ENCODE data around the gene NUDC. TPM values are rescaled to one million over a fixed set of nuclear protein-coding genes. Genes with fewer than 3 reads are reported as not detected.

NUDC gene
- total and polyA plus RNA-seq, 2 of the 13 experiments (the other 11 are each of a cell fraction or from before 2014, with no cell fraction given), result 34.7 to 104 TPM

DNA sequence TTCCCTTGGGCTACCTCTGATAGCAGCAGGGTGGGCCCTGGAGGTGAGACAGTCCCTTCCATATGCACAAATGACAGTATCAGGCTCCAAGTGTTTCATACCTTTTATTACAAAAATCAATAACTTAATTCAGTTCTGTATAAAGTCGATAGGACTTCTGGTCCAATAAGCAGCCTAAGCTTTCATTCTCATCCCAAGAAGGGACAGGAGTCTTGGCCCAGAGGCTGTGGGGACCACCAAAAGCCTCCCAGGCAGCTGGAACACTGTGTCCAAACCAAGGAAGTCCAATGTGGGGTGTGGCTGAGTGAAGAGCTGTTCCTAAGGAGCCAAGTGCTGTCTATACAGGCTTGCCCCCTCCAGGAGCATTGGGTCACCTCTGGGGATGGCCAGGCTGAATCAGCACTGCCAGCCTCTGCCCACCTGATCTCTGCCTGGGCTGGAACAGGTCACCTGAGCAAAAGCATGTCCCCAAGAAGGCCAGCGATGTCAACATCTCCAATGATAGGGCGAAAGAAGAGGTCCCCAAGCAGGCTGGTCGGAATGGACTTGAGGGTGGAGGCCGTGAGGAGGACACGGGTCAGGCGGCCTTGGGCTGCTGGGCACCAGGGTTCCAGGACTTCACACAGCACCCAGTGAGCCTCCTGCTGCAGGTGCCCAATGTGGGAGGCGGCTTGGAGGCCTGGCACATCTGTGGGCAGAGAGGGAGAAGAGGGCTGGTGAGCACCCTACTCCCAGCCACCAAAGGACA is 10.0 kb upstream of the NUDC start (continued):
- TF ChIP-seq ZNF749 (CRISPR knock-in tag; IDR thresholded peaks at IDR 0.05; ENCODE audit: borderline replicate concordance) (no peak), ZNF782 (CRISPR knock-in tag; IDR thresholded peaks at IDR 0.05; ENCODE audit: borderline replicate concordance) (no peak), KDM4B (CRISPR knock-in tag; IDR thresholded peaks at IDR 0.05) (no peak), DMAP1 (CRISPR knock-in tag; IDR thresholded peaks at IDR 0.05) (no peak), CBFB (CRISPR knock-in tag; IDR thresholded peaks at IDR 0.05) (no peak), KDM5A (IDR thresholded peaks at IDR 0.05; ENCODE audit: borderline replicate concordance, low read length) (no peak), KMT2A (CRISPR knock-in tag; IDR thresholded peaks at IDR 0.05) (no peak; the same call in 1 of the 2 replicates), JUND (CRISPR knock-in tag; IDR thresholded peaks at IDR 0.05) (no peak), SRF (IDR thresholded peaks at IDR 0.05; ENCODE audit: low read depth, low read length) (no peak), ELF1 (CRISPR knock-in tag; IDR thresholded peaks at IDR 0.05) (0 out of 2 replicates have a peak, but pooled peaks have one; percentile 17), ZNF672 (CRISPR knock-in tag; IDR thresholded peaks at IDR 0.05) (no peak), ZNF839 (CRISPR knock-in tag; IDR thresholded peaks at IDR 0.05; ENCODE audit: borderline replicate concordance) (no peak), NFYC (CRISPR knock-in tag; IDR thresholded peaks at IDR 0.05) (no peak), ZSCAN22 (CRISPR knock-in tag; IDR thresholded peaks at IDR 0.05) (no peak), KAT8 (CRISPR knock-in tag; IDR thresholded peaks at IDR 0.05) (no peak), CREB1 (IDR thresholded peaks at IDR 0.05) (no peak), CREB1 (CRISPR knock-in tag; IDR thresholded peaks at IDR 0.05) (no peak)
- TF ChIP-seq, protein P1, sequence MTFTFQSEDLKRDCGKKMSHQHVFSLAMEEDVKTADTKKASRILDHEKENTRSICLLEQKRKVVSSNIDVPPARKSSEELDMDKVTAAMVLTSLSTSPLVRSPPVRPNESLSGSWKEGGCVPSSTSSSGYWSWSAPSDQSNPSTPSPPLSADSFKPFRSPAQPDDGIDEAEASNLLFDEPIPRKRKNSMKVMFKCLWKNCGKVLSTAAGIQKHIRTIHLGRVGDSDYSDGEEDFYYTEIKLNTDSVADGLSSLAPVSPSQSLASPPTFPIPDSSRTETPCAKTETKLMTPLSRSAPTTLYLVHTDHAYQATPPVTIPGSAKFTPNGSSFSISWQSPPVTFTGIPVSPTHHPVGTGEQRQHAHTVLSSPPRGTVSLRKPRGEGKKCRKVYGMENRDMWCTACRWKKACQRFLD (CRISPR knock-in tag; IDR thresholded peaks at IDR 0.05; ENCODE audit: borderline replicate concordance), result no peak
- TF ChIP-seq, protein P2, sequence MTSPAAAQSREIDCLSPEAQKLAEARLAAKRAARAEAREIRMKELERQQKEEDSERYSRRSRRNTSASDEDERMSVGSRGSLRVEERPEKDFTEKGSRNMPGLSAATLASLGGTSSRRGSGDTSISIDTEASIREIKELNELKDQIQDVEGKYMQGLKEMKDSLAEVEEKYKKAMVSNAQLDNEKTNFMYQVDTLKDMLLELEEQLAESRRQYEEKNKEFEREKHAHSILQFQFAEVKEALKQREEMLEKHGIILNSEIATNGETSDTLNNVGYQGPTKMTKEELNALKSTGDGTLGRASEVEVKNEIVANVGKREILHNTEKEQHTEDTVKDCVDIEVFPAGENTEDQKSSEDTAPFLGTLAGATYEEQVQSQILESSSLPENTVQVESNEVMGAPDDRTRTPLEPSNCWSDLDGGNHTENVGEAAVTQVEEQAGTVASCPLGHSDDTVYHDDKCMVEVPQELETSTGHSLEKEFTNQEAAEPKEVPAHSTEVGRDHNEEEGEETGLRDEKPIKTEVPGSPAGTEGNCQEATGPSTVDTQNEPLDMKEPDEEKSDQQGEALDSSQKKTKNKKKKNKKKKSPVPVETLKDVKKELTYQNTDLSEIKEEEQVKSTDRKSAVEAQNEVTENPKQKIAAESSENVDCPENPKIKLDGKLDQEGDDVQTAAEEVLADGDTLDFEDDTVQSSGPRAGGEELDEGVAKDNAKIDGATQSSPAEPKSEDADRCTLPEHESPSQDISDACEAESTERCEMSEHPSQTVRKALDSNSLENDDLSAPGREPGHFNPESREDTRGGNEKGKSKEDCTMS (CRISPR knock-in tag; conservative IDR thresholded peaks at IDR 0.05), result no peak
- TF ChIP-seq, protein P3, sequence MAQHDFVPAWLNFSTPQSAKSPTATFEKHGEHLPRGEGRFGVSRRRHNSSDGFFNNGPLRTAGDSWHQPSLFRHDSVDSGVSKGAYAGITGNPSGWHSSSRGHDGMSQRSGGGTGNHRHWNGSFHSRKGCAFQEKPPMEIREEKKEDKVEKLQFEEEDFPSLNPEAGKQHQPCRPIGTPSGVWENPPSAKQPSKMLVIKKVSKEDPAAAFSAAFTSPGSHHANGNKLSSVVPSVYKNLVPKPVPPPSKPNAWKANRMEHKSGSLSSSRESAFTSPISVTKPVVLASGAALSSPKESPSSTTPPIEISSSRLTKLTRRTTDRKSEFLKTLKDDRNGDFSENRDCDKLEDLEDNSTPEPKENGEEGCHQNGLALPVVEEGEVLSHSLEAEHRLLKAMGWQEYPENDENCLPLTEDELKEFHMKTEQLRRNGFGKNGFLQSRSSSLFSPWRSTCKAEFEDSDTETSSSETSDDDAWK (CRISPR knock-in tag; IDR thresholded peaks at IDR 0.05), result no peak
- TF ChIP-seq, protein P4, sequence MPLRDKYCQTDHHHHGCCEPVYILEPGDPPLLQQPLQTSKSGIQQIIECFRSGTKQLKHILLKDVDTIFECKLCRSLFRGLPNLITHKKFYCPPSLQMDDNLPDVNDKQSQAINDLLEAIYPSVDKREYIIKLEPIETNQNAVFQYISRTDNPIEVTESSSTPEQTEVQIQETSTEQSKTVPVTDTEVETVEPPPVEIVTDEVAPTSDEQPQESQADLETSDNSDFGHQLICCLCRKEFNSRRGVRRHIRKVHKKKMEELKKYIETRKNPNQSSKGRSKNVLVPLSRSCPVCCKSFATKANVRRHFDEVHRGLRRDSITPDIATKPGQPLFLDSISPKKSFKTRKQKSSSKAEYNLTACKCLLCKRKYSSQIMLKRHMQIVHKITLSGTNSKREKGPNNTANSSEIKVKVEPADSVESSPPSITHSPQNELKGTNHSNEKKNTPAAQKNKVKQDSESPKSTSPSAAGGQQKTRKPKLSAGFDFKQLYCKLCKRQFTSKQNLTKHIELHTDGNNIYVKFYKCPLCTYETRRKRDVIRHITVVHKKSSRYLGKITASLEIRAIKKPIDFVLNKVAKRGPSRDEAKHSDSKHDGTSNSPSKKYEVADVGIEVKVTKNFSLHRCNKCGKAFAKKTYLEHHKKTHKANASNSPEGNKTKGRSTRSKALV (CRISPR knock-in tag; IDR thresholded peaks at IDR 0.05), result no peak
- TF ChIP-seq, protein P5, sequence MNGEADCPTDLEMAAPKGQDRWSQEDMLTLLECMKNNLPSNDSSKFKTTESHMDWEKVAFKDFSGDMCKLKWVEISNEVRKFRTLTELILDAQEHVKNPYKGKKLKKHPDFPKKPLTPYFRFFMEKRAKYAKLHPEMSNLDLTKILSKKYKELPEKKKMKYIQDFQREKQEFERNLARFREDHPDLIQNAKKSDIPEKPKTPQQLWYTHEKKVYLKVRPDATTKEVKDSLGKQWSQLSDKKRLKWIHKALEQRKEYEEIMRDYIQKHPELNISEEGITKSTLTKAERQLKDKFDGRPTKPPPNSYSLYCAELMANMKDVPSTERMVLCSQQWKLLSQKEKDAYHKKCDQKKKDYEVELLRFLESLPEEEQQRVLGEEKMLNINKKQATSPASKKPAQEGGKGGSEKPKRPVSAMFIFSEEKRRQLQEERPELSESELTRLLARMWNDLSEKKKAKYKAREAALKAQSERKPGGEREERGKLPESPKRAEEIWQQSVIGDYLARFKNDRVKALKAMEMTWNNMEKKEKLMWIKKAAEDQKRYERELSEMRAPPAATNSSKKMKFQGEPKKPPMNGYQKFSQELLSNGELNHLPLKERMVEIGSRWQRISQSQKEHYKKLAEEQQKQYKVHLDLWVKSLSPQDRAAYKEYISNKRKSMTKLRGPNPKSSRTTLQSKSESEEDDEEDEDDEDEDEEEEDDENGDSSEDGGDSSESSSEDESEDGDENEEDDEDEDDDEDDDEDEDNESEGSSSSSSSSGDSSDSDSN (CRISPR knock-in tag; IDR thresholded peaks at IDR 0.05), result no peak

Measured in HepG2 (cell line).